22Rv1 (cell line): ENCODE measurements around the gene PTPRG.
"Not testable (repeated sequence)": the region's sequence is repeated elsewhere in the genome, so short reads cannot be mapped to it uniquely, and the experiment has no call there.

ENCODE experiments used
- H3K27ac ChIP-seq: fragments of 450-650 bp; 2 replicates; pipeline ENCODE4 v1.5.1; 2017
- CTCF ChIP-seq: fragments of 450-650 bp; IDR thresholded peaks from 2 replicates; pipeline ENCODE4 v1.5.1; 2017; ENCODE audit warnings: mild to moderate bottlenecking
- ZFX ChIP-seq: fragments of 450-650 bp; IDR thresholded peaks from 2 replicates; pipeline ENCODE4 v1.6.1; 2017; ENCODE audit warnings: antibody characterized with exemption, borderline replicate concordance

Gene PTPRG

GRCh38 chr3:61743067-61743466 is 181.7 kb downstream of the PTPRG start:
- no peak overlapping the region for H3K27ac ChIP-seq
- TF ChIP-seq ZFX (no peak), CTCF (no peak)

GRCh38 chr3:61743686-61744242 is 182.4 kb downstream of the PTPRG start:
- no peak overlapping the region for H3K27ac ChIP-seq
- TF ChIP-seq ZFX (no peak), CTCF (no peak)

- TF ChIP-seq CTCF (no peak), ZFX (no peak)
- no peak overlapping the region for H3K27ac ChIP-seq
Observed at GRCh38 chr3:61748288-61748687, 186.9 kb downstream of the PTPRG start.

GRCh38 chr3:61750766-61751165 is 189.4 kb downstream of the PTPRG start:
- TF ChIP-seq CTCF: no peak
- no peak for TF ChIP-seq ZFX
- no peak overlapping the region for H3K27ac ChIP-seq

DNA sequence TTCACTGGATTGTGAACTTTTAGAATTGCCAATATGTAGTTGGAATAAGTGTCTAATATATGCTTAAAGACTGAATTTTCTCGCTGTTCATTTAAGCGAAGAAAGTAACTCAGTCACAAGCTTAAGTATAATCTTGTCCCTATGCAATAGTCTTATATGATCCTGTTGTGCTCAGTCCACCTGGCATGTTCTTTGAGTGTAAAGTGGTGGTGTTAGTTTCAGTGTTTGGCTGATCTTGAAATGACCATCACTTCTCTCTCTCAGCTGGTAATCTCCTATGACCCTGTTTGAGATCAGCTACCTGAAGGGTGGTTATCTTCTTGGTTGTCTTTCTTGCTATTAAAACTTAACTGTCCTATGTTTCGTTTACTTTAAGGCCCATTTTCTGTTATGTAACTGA is 197.5 kb downstream of the PTPRG start:
- TF ChIP-seq ZFX (no peak), CTCF (no peak)
- no peak overlapping the region for H3K27ac ChIP-seq

DNA sequence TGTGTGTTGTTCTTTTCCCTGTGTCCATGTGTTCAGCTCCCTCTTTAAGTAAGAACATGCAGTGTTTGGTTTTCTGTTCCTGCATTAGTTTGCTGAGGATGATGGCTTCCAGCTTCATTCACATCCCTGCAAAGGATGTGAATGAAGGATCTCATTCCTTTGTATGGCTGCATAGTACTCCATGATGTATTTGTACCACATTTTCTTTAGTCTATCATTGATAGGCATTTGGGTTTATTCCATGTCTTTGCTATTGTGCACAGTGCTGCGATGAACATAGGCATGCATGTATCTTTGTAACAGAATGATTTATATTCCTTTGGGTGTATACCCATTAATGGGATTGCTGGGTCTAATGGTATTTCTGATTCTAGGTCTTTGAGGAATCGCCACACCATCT is 199.4 kb downstream of the PTPRG start:
- not testable (repeated sequence) for H3K27ac ChIP-seq

DNA sequence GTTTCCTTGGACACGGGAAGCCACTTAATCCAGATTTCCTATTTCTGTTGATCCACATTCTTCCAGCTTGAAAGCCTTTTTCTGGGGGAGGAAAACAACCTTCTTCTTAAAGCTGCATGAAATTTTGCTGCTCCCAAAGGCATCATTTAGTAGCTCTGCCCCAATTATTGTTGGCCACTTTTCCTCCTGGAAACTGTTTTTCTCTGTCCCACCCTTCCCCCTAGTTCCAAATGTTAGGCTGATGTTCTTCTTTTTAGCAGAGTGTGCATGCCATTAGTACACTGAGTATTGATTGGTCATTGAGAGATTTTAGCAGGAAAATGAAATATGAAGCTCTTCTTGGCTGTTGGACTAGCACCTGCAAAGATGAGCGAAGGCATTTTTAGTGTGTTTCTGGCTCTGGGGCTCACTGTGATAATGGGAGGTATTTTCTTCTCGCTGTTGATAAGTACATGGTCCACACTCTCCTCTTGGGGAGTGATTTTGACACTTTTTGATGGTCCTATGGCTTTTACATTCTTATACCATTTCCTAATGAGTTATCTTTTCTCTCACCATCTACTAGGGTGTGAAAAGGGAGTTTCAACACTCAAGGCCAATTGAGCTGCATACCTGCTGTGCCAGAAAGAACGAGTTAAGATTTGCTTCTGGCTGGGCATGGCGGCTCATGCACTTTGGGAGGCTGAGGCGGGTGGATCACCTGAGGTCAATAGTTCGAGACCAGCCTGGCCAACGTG is 200.5 kb downstream of the PTPRG start:
- H3K27ac ChIP-seq: no peak overlapping the region
- TF ChIP-seq CTCF (no peak), ZFX (no peak)

DNA sequence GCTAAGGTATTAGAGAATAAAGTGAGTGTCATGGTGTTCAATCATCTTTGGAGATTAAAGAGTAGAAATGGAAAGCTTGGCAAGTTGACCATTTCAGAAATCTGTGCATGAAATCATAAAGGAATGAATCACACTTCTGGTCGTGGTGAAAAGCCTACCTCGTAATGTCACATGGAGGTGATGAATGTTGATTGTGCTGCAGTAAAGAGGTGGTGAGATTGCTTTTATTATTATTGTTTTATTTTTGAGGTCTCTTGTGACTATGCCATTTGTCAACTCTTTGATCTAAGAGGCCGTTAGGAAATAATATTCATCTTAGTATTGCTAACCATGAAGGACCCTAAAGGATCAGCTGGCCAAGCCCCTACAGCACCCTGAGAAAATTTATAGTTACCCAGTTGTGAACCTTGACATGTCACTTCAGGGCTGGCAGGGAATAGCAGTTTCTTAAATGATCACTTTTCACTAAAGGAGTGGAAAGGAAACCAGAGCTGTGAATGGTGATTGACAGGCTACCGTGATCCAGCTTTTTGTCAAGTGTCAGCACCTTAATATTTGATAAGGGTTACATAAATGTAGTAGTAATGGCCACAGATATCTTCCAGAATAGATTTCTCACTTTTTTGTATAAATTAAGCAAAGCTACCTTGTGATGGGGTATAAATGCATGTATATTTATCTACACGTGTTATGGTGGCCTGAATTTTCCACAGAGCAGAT is 203.9 kb downstream of the PTPRG start:
- H3K27ac ChIP-seq: no peak overlapping the region
- TF ChIP-seq CTCF: no peak
- TF ChIP-seq ZFX: no peak
